Ishikawa (cell line): ENCODE results near the gene PPM1E.

Experiments
- EGR1 ChIP-seq: IDR thresholded peaks from 2 replicates; pipeline ENCODE4 v1.6.1; 2012
- TCF12 ChIP-seq: IDR thresholded peaks from 2 replicates; pipeline ENCODE4 v1.6.1; 2012; ENCODE audit warnings: low read depth

DNA sequence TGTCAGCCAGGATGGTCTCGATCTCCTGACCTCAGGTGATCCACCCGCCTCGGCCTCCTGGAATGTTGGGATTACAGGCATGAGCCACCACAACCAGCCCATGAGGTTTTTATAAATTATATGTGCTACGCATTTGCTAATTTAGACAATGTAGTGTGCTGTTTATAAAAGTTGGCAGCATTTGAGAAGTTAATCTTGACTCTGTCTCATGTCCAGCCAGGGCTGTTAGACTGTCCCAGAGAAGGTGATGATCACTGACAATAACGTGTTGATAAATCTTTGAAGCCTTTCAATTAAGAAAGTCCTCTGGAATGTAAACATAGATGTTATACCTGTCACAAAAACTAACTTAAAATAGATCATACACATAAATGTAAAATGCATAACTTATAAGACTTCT lies 82.0 kb downstream of the PPM1E start:
- TF ChIP-seq TCF12 (no peak), EGR1 (no peak)
